Lower lobe of right lung (tissue), 2 donors: Measurements from ENCODE around the gene LCN1. TPM values are rescaled to one million over a fixed set of nuclear protein-coding genes. Genes with fewer than 3 reads are reported as not detected.
A peak's percentile ranks its signal among the peaks of the same experiment; 100 is the strongest.

Source experiments
- ATAC-seq, 2 donors: fragments of 200-7000 bp; cut with Tn5 transposase; one replicate each; pipeline ENCODE4 v1.9.1; 2020 to 2022; ENCODE audit warnings: mild to moderate bottlenecking in 2 of 2, moderate library complexity in 2 of 2
- DNase-seq: peaks from one replicate; pipeline ENCODE4 v3.0.0-alpha.2; 2020
- H3K27ac ChIP-seq: fragments of 200-600 bp; one replicate; pipeline ENCODE4 v1.8.0; 2022
- H3K27me3 ChIP-seq: fragments of 200-600 bp; one replicate; pipeline ENCODE4 v1.8.0; 2022; ENCODE audit warnings: low read depth
- H3K36me3 ChIP-seq: fragments of 200-600 bp; one replicate; pipeline ENCODE4 v1.8.0; 2022; ENCODE audit warnings: mild to moderate bottlenecking
- H3K4me1 ChIP-seq: fragments of 200-600 bp; one replicate; pipeline ENCODE4 v1.8.0; 2022
- H3K4me3 ChIP-seq: fragments of 200-600 bp; one replicate; pipeline ENCODE4 v1.8.0; 2022; ENCODE audit warnings: mild to moderate bottlenecking
- H3K9me3 ChIP-seq: fragments of 200-600 bp; one replicate; pipeline ENCODE4 v1.8.0; 2022
- intact Hi-C: fragments of 100-400 bp; cut with DNase I; formaldehyde crosslinking; loops from one replicate; pipeline ENCODE4 v1.11.0; 2022
- total RNA-seq: library from RNA; stranded (reverse); fragmentation: NEBNext Ultra II Directional; extraction: Animal tissue kit (Norgen Biotek cat#: 25700); gene quantifications from one replicate; pipeline ENCODE4 v1.2.1, GENCODE V29; 2021
- TF ChIP-seq, protein P1 (sequence below): fragments of 200-600 bp; IDR thresholded peaks from one replicate; pipeline ENCODE4 v1.8.0; 2022; ENCODE audit warnings: antibody characterized with exemption, mild to moderate bottlenecking
- donor health status: DM: no; HTN: yes; CAD: no; lungs with severe emphysema.

The LCN1 gene
- total RNA-seq, 1 donor from 2014 or later = not detected

DNA sequence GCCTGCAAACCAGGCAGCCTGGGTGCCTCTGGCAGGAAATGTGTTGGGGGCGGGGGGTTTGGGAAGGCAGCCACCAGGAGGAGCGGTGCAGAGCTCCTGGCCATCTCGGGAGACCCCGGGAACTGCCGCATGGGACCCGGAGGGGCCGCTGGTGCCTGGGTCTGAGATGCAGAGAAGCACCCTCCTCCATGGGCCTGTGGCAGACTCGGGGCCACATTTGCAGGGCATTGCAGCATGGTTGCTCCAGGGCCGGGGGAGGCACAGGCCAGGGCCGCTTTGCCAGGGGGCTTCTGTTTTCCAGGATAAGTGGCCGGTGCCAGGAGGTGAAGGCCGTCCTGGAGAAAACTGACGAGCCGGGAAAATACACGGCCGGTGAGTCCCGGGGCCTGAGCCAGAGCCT, 1.7 kb downstream of the LCN1 start:
- ATAC-seq (no peak), DNase-seq (no peak)
- TF ChIP-seq, protein P1, sequence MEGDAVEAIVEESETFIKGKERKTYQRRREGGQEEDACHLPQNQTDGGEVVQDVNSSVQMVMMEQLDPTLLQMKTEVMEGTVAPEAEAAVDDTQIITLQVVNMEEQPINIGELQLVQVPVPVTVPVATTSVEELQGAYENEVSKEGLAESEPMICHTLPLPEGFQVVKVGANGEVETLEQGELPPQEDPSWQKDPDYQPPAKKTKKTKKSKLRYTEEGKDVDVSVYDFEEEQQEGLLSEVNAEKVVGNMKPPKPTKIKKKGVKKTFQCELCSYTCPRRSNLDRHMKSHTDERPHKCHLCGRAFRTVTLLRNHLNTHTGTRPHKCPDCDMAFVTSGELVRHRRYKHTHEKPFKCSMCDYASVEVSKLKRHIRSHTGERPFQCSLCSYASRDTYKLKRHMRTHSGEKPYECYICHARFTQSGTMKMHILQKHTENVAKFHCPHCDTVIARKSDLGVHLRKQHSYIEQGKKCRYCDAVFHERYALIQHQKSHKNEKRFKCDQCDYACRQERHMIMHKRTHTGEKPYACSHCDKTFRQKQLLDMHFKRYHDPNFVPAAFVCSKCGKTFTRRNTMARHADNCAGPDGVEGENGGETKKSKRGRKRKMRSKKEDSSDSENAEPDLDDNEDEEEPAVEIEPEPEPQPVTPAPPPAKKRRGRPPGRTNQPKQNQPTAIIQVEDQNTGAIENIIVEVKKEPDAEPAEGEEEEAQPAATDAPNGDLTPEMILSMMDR = no peak
- Histone ChIP-seq H3K4me3 (no peak overlapping the region), H3K9me3 (no peaks in the 10 kb centered on the region), H3K27me3 (peaks cover 6% of the 10 kb centered on the region), H3K27ac (no peak overlapping the region), H3K36me3 (no peaks in the 10 kb centered on the region), H3K4me1 (no peaks in the 10 kb centered on the region)
- intact Hi-C loops = no loop called here

DNA sequence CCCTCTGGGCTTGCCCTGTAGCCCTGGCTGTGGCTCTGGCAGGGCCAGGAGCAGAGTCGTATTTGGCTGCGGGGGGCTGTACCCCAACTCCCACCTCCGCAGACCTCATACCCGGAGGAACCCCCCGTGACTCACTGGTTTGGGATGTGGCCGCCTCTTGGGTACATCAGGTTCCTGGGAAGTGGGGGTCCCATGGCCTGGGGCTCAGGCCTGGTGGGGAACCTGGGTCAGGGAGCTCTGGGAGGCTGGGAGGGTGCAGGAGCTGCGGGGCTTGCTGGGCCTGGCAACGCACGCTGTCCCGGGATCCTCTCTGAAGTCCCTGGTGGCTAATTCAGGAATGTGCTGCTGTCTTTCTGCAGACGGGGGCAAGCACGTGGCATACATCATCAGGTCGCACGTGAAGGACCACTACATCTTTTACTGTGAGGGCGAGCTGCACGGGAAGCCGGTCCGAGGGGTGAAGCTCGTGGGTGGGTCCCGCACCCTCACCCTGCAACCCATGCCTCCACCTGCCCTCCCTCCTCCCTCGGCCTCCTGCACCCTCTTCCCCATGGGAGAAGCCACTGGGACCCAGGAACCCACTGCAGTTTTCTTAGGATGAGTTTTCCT, 2.4 kb downstream of the LCN1 start:
- Histone ChIP-seq H3K36me3 (no peaks in the 10 kb centered on the region), H3K27ac (no peak overlapping the region), H3K9me3 (no peaks in the 10 kb centered on the region), H3K4me1 (no peaks in the 10 kb centered on the region), H3K27me3 (peaks cover 6% of the 10 kb centered on the region), H3K4me3 (no peak overlapping the region)
- DNase-seq (no peak), ATAC-seq (no peak)
- intact Hi-C loops = no loop called here
- TF ChIP-seq, protein P1 = no peak

DNA sequence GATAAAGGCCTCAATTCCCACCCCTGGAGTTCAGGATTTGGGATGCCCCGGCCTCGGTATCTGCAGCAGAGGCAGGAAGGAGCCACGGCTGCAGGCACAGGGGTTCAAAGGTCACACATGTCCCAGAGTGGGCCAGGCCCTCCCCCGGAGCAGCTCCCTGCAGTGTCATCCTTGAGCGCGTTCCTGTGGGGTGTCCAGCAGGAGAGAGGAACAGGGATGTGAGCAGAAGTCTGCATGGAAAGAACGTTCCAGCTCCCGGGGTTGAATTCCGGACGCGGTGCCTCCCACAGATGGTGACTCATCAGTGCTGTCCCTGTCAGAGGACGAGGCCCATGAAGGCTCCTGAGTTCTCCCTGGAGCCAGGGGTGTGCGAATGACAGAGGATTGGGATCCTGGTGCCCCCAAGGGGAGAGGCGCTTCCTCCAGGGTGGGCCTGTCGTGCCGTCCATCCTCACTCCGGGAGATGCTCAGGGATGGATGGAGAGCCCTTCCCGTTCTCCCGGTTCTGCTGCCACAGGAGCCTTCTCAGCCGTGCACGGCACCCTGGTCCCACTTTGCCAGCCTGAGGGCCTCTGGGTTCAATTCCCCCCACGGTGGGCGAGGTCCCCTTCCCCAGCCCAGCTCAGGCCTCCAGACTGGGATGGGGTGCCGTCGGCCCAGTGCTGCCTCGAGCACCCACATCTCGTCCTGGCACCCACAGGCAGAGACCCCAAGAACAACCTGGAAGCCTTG, 3.1 kb downstream of the LCN1 start:
- TF ChIP-seq, protein P1 = no peak
- Histone ChIP-seq H3K4me3 (no peak overlapping the region), H3K27me3 (peaks cover 6% of the 10 kb centered on the region), H3K27ac (no peak overlapping the region), H3K9me3 (no peaks in the 10 kb centered on the region), H3K4me1 (no peaks in the 10 kb centered on the region), H3K36me3 (no peaks in the 10 kb centered on the region)
- ATAC-seq (no peak), DNase-seq (no peak)
- intact Hi-C loops = no loop called here

DNA sequence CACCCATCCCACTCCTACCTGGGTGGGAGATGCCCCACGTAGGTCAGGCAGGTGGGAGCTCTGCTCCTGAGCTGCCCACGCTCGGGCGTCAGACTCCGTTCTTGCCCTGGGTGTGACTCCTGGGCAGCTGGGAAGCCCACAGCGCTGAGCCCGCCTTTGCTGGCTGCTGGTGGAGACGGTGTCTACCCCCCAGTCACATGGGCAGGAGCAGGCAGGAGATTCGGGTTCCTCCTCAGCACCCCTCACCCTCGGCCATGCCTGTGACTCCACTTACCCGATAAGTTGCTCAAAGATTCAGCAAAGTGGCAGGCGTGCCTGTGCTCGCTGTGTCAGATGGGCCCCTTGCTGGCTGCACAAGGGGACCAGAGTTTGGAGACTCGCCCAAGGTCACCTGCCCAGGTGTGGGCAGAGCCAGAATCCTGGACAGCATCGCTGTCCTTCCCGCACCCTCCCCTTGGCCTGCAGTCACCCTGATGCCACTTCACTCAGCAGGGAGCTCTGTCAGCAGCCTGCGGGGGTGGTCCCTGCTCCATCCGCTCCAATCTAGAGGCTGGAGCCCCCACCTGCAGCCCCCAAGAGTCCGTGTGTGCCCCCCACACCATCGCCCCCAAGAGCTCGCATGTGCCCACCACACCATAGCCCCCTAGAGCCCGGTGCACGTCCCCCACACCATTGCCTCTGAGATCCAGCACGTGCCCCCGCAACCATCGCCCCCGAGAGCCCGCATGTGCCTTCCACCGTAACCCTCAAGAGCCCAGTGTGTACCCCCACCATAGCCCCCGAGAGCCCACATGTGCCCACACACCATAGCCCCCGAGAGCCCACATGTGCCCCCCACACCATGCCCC, 4.2 kb downstream of the LCN1 start:
- peaks cover 13% of the 10 kb centered on the region for H3K27me3 ChIP-seq
- TF ChIP-seq, protein P1 = no peak
- ATAC-seq (no peak), DNase-seq (no peak)
- no peak overlapping the region for H3K4me3 ChIP-seq
- no peaks in the 10 kb centered on the region for H3K4me1 ChIP-seq
- H3K27ac ChIP-seq = no peak overlapping the region
- H3K36me3 ChIP-seq = no peaks in the 10 kb centered on the region
- no peaks in the 10 kb centered on the region for H3K9me3 ChIP-seq
- intact Hi-C loops = no loop called here

DNA sequence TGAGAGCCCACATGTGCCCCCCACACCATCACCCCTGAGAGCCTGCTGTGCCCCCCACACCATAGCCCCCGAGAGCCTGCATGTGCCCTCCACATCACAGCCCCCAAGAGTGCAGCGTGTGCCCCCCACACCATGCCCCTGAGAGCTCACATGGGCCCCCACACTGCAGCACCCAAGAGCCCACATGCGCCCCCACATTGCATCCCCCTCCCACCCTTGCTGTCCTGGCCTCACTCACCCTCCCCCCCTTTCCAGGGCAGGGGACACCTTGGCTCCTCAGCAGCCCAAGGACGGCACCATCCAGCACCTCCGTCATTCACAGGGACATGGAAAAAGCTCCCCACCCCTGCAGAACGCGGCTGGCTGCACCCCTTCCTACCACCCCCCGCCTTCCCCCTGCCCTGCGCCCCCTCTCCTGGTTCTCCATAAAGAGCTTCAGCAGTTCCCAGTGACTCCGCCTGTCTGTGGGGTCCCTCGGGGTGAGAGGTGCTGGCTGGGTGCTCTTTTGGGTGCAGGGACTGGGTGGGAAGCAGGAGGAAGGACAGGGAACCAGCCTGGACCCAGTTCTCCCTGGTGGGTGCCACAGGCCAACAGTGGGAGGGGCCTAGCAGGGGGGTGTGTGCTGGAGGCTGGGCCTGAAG, 5.0 kb downstream of the LCN1 start:
- Histone ChIP-seq H3K4me3 (no peak overlapping the region), H3K4me1 (no peaks in the 10 kb centered on the region), H3K9me3 (no peaks in the 10 kb centered on the region), H3K27me3 (peaks cover 18% of the 10 kb centered on the region), H3K36me3 (no peaks in the 10 kb centered on the region), H3K27ac (no peak overlapping the region)
- TF ChIP-seq, protein P1 = no peak
- DNase-seq (peak; percentile 12), ATAC-seq (no peak)
- intact Hi-C loops = no loop called here
